OCI-LY1 (cell line): ENCODE results near the gene DSC3.

Experiments
- CTCF ChIP-seq: fragments of 200-600 bp; sonication (generic), shearing (Covaris generic); IDR thresholded peaks from 2 replicates; pipeline ENCODE4 v1.5.1; 2017; ENCODE audit warnings: mild to moderate bottlenecking, antibody characterized with exemption, low read length, moderate library complexity, mixed read lengths
- EZH2 ChIP-seq: fragments of 200-600 bp; sonication (generic), shearing (Covaris generic); IDR thresholded peaks from 2 replicates; pipeline ENCODE4 v1.8.0; 2017; ENCODE audit warnings: borderline replicate concordance, mixed run types, mild to moderate bottlenecking, antibody characterized with exemption, low read length, moderate library complexity, mixed read lengths

- no peak for TF ChIP-seq EZH2
- no peak for TF ChIP-seq CTCF
Observed at GRCh38 chr18:30965237-30965636, 77.3 kb downstream of the DSC3 start.
